Measurements from ENCODE around the gene FOCAD. TPM values are rescaled to one million over a fixed set of nuclear protein-coding genes. Genes with fewer than 3 reads are reported as not detected.

FOCAD gene
- total RNA-seq, 1 experiment from 2014 or later = 42.7 TPM

DNA sequence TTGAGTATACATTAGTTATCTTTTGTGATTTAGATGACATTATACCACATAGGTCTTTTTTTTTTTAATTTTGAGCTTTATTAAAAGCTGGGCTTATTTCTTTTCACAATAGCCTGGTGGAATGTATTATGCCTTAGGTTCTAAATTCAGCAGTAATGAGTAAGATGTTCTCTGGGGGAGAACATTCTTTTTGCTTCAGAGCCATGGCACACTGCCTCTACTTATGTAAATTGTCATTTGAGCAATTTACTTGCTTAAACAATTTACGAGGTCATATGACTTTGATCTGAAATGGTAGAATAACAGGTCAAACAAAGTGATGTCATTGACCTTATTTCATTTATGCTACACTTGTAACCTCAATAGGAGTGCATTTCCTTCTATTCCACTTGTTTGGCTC is 154.2 kb downstream of the FOCAD start:
- BruUV-seq (replicated peaks) = no TSS peak
- Histone ChIP-seq H3K27ac (ENCODE audit: low read depth, low read length, poor library complexity, severe bottlenecking) (no peak overlapping the region), H3K36me3 (ENCODE audit: insufficient read depth, low read length, poor library complexity, severe bottlenecking) (peaks cover 5% of the 10 kb centered on the region), H3K9me3 (ENCODE audit: low read depth, low read length, poor library complexity, severe bottlenecking) (peaks cover 3% of the 10 kb centered on the region), H3K4me1 (ENCODE audit: insufficient read depth, low read length, poor library complexity, severe bottlenecking) (no peaks in the 10 kb centered on the region), H3K4me3 (ENCODE audit: low read depth, low read length, poor library complexity, severe bottlenecking) (no peak overlapping the region), H3K27me3 (replicated peaks; ENCODE audit: insufficient read depth, low read depth, low read length, poor library complexity) (no peaks in the 10 kb centered on the region)
- intact Hi-C loops (cut with micrococcal nuclease; ENCODE audit: unreplicated experiment) = no loop called here
- CTCF ChIA-PET = no interaction called here
- TF ChIP-seq EZH2 (IDR thresholded peaks at IDR 0.05; ENCODE audit: borderline replicate concordance, low read depth, low read length, poor library complexity, severe bottlenecking) = no peak
- TF ChIP-seq, protein P1, sequence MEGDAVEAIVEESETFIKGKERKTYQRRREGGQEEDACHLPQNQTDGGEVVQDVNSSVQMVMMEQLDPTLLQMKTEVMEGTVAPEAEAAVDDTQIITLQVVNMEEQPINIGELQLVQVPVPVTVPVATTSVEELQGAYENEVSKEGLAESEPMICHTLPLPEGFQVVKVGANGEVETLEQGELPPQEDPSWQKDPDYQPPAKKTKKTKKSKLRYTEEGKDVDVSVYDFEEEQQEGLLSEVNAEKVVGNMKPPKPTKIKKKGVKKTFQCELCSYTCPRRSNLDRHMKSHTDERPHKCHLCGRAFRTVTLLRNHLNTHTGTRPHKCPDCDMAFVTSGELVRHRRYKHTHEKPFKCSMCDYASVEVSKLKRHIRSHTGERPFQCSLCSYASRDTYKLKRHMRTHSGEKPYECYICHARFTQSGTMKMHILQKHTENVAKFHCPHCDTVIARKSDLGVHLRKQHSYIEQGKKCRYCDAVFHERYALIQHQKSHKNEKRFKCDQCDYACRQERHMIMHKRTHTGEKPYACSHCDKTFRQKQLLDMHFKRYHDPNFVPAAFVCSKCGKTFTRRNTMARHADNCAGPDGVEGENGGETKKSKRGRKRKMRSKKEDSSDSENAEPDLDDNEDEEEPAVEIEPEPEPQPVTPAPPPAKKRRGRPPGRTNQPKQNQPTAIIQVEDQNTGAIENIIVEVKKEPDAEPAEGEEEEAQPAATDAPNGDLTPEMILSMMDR (conservative IDR thresholded peaks at IDR 0.05; ENCODE audit: low read depth, low read length) = no peak
- no peak for DNase-seq (ENCODE audit: low spot score)
- POLR2A ChIA-PET (ENCODE audit: low non-redundant PET) = no interaction called here

DNA sequence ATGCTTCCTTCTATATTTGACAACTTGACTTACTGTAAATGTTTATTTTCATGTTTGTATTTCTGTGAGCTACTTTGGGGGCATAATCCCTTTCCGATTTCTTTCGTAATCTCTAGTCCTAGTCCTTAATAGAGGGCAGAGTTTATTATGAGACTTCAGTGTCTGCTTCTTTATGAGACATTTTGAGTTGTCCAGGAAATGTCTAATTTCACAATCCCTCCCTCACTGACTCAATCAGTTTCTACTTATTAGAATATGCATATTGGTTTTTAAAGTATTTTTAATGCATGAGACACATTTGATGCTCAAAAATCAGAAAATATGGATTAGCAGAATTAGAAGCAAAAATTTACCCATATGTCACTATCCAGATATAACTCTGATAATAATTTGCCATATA is 160.9 kb downstream of the FOCAD start:
- peaks cover 3% of the 10 kb centered on the region for H3K9me3 ChIP-seq (ENCODE audit: low read depth, low read length, poor library complexity, severe bottlenecking)
- no peaks in the 10 kb centered on the region for H3K27me3 ChIP-seq (replicated peaks; ENCODE audit: insufficient read depth, low read depth, low read length, poor library complexity)
- no peaks in the 10 kb centered on the region for H3K36me3 ChIP-seq (ENCODE audit: insufficient read depth, low read length, poor library complexity, severe bottlenecking)
- H3K4me1 ChIP-seq (ENCODE audit: insufficient read depth, low read length, poor library complexity, severe bottlenecking) = peaks cover 12% of the 10 kb centered on the region
- ChIA-PET POLR2A (ENCODE audit: low non-redundant PET) (no interaction called here), CTCF (no interaction called here)
- no peak overlapping the region for H3K4me3 ChIP-seq (ENCODE audit: low read depth, low read length, poor library complexity, severe bottlenecking)
- no TSS peak for BruUV-seq (replicated peaks)
- TF ChIP-seq, protein P1 (conservative IDR thresholded peaks at IDR 0.05; ENCODE audit: low read depth, low read length) = no peak
- no peak for TF ChIP-seq EZH2 (IDR thresholded peaks at IDR 0.05; ENCODE audit: borderline replicate concordance, low read depth, low read length, poor library complexity, severe bottlenecking)
- no peak for DNase-seq (ENCODE audit: low spot score)
- H3K27ac ChIP-seq (ENCODE audit: low read depth, low read length, poor library complexity, severe bottlenecking) = no peak overlapping the region
- intact Hi-C loops (cut with micrococcal nuclease; ENCODE audit: unreplicated experiment) = no loop called here

DNA sequence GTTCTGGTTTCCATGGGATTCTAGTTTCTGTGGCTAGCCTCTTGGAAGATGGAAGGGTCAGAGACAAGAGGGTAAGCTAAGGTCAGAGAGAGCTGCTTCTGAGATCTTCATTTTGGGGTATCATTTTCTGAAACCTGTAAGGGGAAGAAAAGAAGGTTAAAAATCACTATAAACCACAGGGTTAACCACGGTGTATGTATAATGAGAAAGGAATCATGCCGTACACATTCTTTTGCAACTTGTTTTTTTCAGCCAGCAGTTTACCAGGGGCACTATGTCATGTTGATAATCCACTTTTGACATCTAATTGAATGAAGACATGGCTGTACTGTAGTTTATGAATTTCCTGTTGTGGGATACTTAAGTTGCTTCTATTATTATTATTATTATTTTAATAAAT is 164.4 kb downstream of the FOCAD start:
- CTCF ChIA-PET = no interaction called here
- H3K4me1 ChIP-seq (ENCODE audit: insufficient read depth, low read length, poor library complexity, severe bottlenecking) = peaks cover 12% of the 10 kb centered on the region
- intact Hi-C loops (cut with micrococcal nuclease; ENCODE audit: unreplicated experiment) = no loop called here
- no TSS peak for BruUV-seq (replicated peaks)
- POLR2A ChIA-PET (ENCODE audit: low non-redundant PET) = interaction anchor here (0.6 kb wide), 1 partner anchor 67 kb away, joined by 4 read pairs; no protein-coding TSS in a partner anchor
- H3K9me3 ChIP-seq (ENCODE audit: low read depth, low read length, poor library complexity, severe bottlenecking) = no peaks in the 10 kb centered on the region
- TF ChIP-seq, protein P1 (conservative IDR thresholded peaks at IDR 0.05; ENCODE audit: low read depth, low read length) = no peak
- no peak for TF ChIP-seq EZH2 (IDR thresholded peaks at IDR 0.05; ENCODE audit: borderline replicate concordance, low read depth, low read length, poor library complexity, severe bottlenecking)
- H3K36me3 ChIP-seq (ENCODE audit: insufficient read depth, low read length, poor library complexity, severe bottlenecking) = no peaks in the 10 kb centered on the region
- H3K27me3 ChIP-seq (replicated peaks; ENCODE audit: insufficient read depth, low read depth, low read length, poor library complexity) = no peaks in the 10 kb centered on the region
- no peak overlapping the region for H3K4me3 ChIP-seq (ENCODE audit: low read depth, low read length, poor library complexity, severe bottlenecking)
- H3K27ac ChIP-seq (ENCODE audit: low read depth, low read length, poor library complexity, severe bottlenecking) = peak overlapping the region; percentile 16
- peak; percentile 1 for DNase-seq (ENCODE audit: low spot score)
